Stimulated activated CD8-positive, alpha-beta memory T cell treated with anti-CD3 and anti-CD28 coated beads, Interleukin-4, amount 100 ng/mL, for 24 hours (primary cell): ENCODE measurements around the gene RSRC2.
"Not testable (repeated sequence)": the region's sequence is repeated elsewhere in the genome, so short reads cannot be mapped to it uniquely, and the experiment has no call there.

ENCODE experiments used
- DNase-seq: peaks from one replicate; pipeline ENCODE4 v3.0.0-alpha.2; 2020; ENCODE audit warnings: low read depth

Gene RSRC2

GRCh38 chr12:122526683-122527477 is at the start of gene RSRC2, which contains the start of gene KNTC1:
TSS of gene RSRC2 (minus strand) at chr12:122526936. CDS start at chr12:122526853, 83 bp downstream.
TSS of gene KNTC1 (plus strand) at chr12:122527249. CDS start at chr12:122530064, 2,815 bp downstream.
- DNase-seq, result peak; percentile 95

GRCh38 chr12:122571821-122572220 is 45.1 kb upstream of the RSRC2 start:
- no peak for DNase-seq

- not testable (repeated sequence) for DNase-seq
These were observed 43.3 kb upstream of the RSRC2 start for GRCh38 chr12:122570006-122570405.

- DNase-seq, result no peak
These were observed 42.6 kb upstream of the RSRC2 start for GRCh38 chr12:122569288-122569687.

- DNase-seq, result not testable (repeated sequence)
These were observed 40.1 kb upstream of the RSRC2 start for GRCh38 chr12:122566816-122567215.

- no peak for DNase-seq
These were observed 36.6 kb upstream of the RSRC2 start for GRCh38 chr12:122563361-122563760.

- no peak for DNase-seq
These were observed 33.4 kb upstream of the RSRC2 start for GRCh38 chr12:122560138-122560537.

GRCh38 chr12:122558745-122559641 is 32.3 kb upstream of the RSRC2 start:
- no peak for DNase-seq

- no peak for DNase-seq
These were observed 20.6 kb upstream of the RSRC2 start for GRCh38 chr12:122547330-122547729.

- no peak for DNase-seq
These were observed 19.1 kb upstream of the RSRC2 start for GRCh38 chr12:122545855-122546254.

- no peak for DNase-seq
These were observed 17.8 kb upstream of the RSRC2 start for GRCh38 chr12:122544537-122544936.

- DNase-seq, result no peak
These were observed 11.8 kb upstream of the RSRC2 start for GRCh38 chr12:122538496-122538895.

GRCh38 chr12:122537021-122537420 is 10.3 kb upstream of the RSRC2 start:
- DNase-seq, result no peak

- no peak for DNase-seq
These were observed 7.1 kb upstream of the RSRC2 start for GRCh38 chr12:122533856-122534255.

- no peak for DNase-seq
These were observed 2.3 kb upstream of the RSRC2 start for GRCh38 chr12:122528992-122529391.

GRCh38 chr12:122528582-122528981 is 1.8 kb upstream of the RSRC2 start:
- DNase-seq, result no peak

- DNase-seq, result no peak
These were observed 775 bp upstream of the RSRC2 start for GRCh38 chr12:122527478-122527944.

- DNase-seq, result no peak
These were observed 2.7 kb downstream of the RSRC2 start for GRCh38 chr12:122523846-122524718.

GRCh38 chr12:122523280-122523679 is 3.5 kb downstream of the RSRC2 start:
- DNase-seq, result no peak

- DNase-seq, result no peak
These were observed 6.1 kb downstream of the RSRC2 start for GRCh38 chr12:122520676-122521075.

GRCh38 chr12:122519418-122519817 is 7.3 kb downstream of the RSRC2 start:
- no peak for DNase-seq

GRCh38 chr12:122518908-122519307 is 7.8 kb downstream of the RSRC2 start:
- no peak for DNase-seq
